Right atrium auricular region (tissue), 2 donors: ENCODE data around the gene TSNAX. TPM values are rescaled to one million over a fixed set of nuclear protein-coding genes. Genes with fewer than 3 reads are reported as not detected.

Experiments
- DNase-seq: peaks from one replicate; pipeline ENCODE4 v3.0.0-alpha.2; 2019; ENCODE audit warnings: low spot score
- H3K27ac ChIP-seq, 2 donors: fragments of 200-600 bp; sonication (generic); 1 replicate in 1 of 2; 2 replicates in 1 of 2; pipeline ENCODE4 v1.5.1; 2016 to 2019
- H3K27me3 ChIP-seq, 2 donors: fragments of 200-600 bp; sonication (generic); one replicate each; pipeline versions ENCODE4 v1.5.1 to v1.6.0; 2017 to 2019
- H3K36me3 ChIP-seq: fragments of 200-600 bp; sonication (generic); one replicate; pipeline ENCODE4 v1.5.1; 2016
- H3K4me1 ChIP-seq, 2 donors: fragments of 200-600 bp; sonication (generic); one replicate each; pipeline versions ENCODE4 v1.5.1 to v1.6.0; 2017 to 2019
- H3K4me3 ChIP-seq, 2 donors: fragments of 200-600 bp; sonication (generic); 1 replicate in 1 of 2; 2 replicates in 1 of 2; pipeline ENCODE4 v1.5.1; 2017 to 2019; ENCODE audit warnings: mild to moderate bottlenecking in 1 of 2, moderate library complexity in 1 of 2
- H3K9me3 ChIP-seq, 2 donors: fragments of 200-600 bp; sonication (generic); one replicate each; pipeline ENCODE4 v1.5.1; 2019
- CTCF ChIP-seq, 2 donors: fragments of 200-600 bp; sonication (generic); IDR thresholded peaks; one replicate each; pipeline ENCODE4 v1.5.1; 2019; ENCODE audit warnings: antibody characterized with exemption in 2 of 2
- total RNA-seq, 2 donors: library from RNA; depleted of rRNA; stranded (reverse); fragments of >200 nt; gene quantifications; one replicate each; pipeline ENCODE4 v1.1.0, GENCODE V29; 2016

TSNAX gene
- total RNA-seq, 2 donors from 2014 or later, result 19.5 to 26.3 TPM

- Histone ChIP-seq H3K4me3 (no peak overlapping the region), H3K9me3 (no peaks in the 10 kb centered on the region), H3K27ac (no peak overlapping the region), H3K36me3 (no peaks in the 10 kb centered on the region), H3K27me3 (no peaks in the 10 kb centered on the region), H3K4me1 (no peaks in the 10 kb centered on the region)
- DNase-seq, result no peak
- TF ChIP-seq CTCF (IDR thresholded peaks at IDR 0.05), result no peak
Observed at GRCh38 chr1:231508941-231509340, 19.5 kb upstream of the TSNAX start.

- H3K9me3 ChIP-seq, result no peaks in the 10 kb centered on the region
- H3K4me3 ChIP-seq, result no peak overlapping the region
- H3K4me1 ChIP-seq, result no peaks in the 10 kb centered on the region
- H3K27me3 ChIP-seq, result no peaks in the 10 kb centered on the region
- no peaks in the 10 kb centered on the region for H3K36me3 ChIP-seq
- no peak for TF ChIP-seq CTCF (IDR thresholded peaks at IDR 0.05)
- H3K27ac ChIP-seq, result no peak overlapping the region
- DNase-seq, result no peak
Observed at GRCh38 chr1:231512147-231512698, 16.2 kb upstream of the TSNAX start.

- H3K4me1 ChIP-seq, result no peaks in the 10 kb centered on the region
- no peaks in the 10 kb centered on the region for H3K9me3 ChIP-seq
- TF ChIP-seq CTCF (IDR thresholded peaks at IDR 0.05), result no peak
- H3K27ac ChIP-seq, result no peak overlapping the region
- no peak overlapping the region for H3K4me3 ChIP-seq
- no peaks in the 10 kb centered on the region for H3K36me3 ChIP-seq
- DNase-seq, result no peak
- no peaks in the 10 kb centered on the region for H3K27me3 ChIP-seq
Observed at GRCh38 chr1:231515748-231516147, 12.7 kb upstream of the TSNAX start.

- H3K27me3 ChIP-seq, result no peaks in the 10 kb centered on the region
- DNase-seq, result no peak
- no peak overlapping the region for H3K4me3 ChIP-seq
- no peak for TF ChIP-seq CTCF (IDR thresholded peaks at IDR 0.05)
- H3K36me3 ChIP-seq, result no peaks in the 10 kb centered on the region
- no peak overlapping the region for H3K27ac ChIP-seq
- no peaks in the 10 kb centered on the region for H3K4me1 ChIP-seq
- H3K9me3 ChIP-seq, result no peaks in the 10 kb centered on the region
Observed at GRCh38 chr1:231517076-231517475, 11.4 kb upstream of the TSNAX start.

- no peak for DNase-seq
- TF ChIP-seq CTCF (IDR thresholded peaks at IDR 0.05), result no peak
- Histone ChIP-seq H3K27me3 (no peaks in the 10 kb centered on the region), H3K4me1 (no peaks in the 10 kb centered on the region), H3K36me3 (no peaks in the 10 kb centered on the region), H3K9me3 (no peaks in the 10 kb centered on the region), H3K4me3 (no peak overlapping the region), H3K27ac (no peak overlapping the region)
Observed at GRCh38 chr1:231518485-231519034, 9.9 kb upstream of the TSNAX start.

- H3K27me3 ChIP-seq, result no peaks in the 10 kb centered on the region
- no peaks in the 10 kb centered on the region for H3K36me3 ChIP-seq
- no peak for DNase-seq
- H3K4me3 ChIP-seq, result no peak overlapping the region
- no peak overlapping the region for H3K27ac ChIP-seq
- no peak for TF ChIP-seq CTCF (IDR thresholded peaks at IDR 0.05)
- H3K4me1 ChIP-seq, result no peaks in the 10 kb centered on the region
- H3K9me3 ChIP-seq, result no peaks in the 10 kb centered on the region
Observed at GRCh38 chr1:231519166-231519565, 9.3 kb upstream of the TSNAX start.
